CD4-positive, alpha-beta T cell treated with Interleukin-4 for 1 hour (primary cell): ENCODE results near the gene SFTPD.
A peak's percentile ranks its signal among the peaks of the same experiment; 100 is the strongest.
"Not testable (repeated sequence)": the region's sequence is repeated elsewhere in the genome, so short reads cannot be mapped to it uniquely, and the experiment has no call there.

Experiments used
- DNase-seq, 2 donors: peaks; one replicate each; pipeline ENCODE4 v3.0.0-alpha.2; 2020 to 2022

The SFTPD gene

GRCh38 chr10:79923669-79924068 is 25.2 kb downstream of the SFTPD start:
- no peak for DNase-seq

GRCh38 chr10:79923145-79923544 is 25.8 kb downstream of the SFTPD start:
- no peak for DNase-seq

DNA sequence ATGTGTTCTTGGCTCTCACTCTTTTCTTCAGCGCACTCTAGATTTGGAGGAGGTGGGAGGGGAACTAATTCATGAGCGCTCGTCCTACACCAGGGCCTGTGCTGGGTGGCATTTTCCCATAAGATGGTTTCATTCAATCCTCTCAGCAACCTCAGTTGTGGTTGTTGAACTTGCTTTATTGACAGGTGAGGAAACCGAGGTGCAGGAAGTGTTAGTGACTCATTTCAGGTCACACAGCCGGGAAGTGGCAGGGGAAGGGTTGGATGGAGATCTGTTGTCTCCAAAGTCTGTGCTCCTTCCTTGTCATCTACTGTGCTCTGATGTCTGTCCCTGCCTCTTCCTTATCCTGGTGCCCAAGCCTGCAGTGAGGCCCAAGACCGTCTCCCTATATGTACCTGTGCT is 26.9 kb downstream of the SFTPD start:
- DNase-seq, result not testable (repeated sequence)

DNA sequence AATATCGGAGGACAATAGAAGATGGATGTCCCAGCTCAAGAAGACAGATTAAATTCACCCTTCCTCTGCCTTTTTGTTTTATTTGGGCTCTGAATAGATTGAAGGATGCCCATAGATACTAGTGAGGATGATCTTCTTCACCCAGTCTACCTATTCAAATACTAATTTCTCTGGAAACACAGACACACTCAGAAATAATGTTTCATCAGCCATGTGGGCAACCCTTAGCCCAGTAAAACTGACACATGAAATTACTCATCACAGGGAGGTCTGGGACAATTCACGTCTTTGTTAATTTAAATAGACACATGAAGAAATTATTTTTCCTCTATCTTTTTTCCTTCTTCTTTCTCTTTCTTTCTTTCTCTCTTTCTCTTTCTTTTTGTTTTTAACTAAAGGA is 33.1 kb downstream of the SFTPD start:
- DNase-seq, result not testable (repeated sequence)

- not testable (repeated sequence) for DNase-seq
These were observed 34.4 kb downstream of the SFTPD start for GRCh38 chr10:79914512-79914911.

GRCh38 chr10:79910836-79911235 is 38.1 kb downstream of the SFTPD start:
- DNase-seq, result no peak

DNA sequence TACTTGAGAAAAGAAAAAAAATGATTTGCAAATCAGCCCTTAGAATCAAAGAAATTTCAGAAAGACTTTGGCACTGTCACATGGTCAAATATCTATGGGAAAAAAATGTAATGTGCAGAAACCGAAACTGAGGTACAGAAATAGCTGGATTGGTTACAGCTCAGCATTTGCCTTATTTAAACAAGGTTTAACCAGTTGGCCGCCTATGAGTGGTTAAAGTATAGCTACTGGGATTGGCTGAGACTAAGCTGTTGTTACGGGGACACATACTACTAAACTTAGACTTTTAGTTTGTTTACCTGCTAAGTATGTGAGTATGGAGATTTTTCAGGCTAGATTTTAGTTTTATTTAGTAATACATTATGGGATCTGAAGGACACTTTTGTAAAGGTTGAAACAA is 38.6 kb downstream of the SFTPD start:
- no peak for DNase-seq

DNA sequence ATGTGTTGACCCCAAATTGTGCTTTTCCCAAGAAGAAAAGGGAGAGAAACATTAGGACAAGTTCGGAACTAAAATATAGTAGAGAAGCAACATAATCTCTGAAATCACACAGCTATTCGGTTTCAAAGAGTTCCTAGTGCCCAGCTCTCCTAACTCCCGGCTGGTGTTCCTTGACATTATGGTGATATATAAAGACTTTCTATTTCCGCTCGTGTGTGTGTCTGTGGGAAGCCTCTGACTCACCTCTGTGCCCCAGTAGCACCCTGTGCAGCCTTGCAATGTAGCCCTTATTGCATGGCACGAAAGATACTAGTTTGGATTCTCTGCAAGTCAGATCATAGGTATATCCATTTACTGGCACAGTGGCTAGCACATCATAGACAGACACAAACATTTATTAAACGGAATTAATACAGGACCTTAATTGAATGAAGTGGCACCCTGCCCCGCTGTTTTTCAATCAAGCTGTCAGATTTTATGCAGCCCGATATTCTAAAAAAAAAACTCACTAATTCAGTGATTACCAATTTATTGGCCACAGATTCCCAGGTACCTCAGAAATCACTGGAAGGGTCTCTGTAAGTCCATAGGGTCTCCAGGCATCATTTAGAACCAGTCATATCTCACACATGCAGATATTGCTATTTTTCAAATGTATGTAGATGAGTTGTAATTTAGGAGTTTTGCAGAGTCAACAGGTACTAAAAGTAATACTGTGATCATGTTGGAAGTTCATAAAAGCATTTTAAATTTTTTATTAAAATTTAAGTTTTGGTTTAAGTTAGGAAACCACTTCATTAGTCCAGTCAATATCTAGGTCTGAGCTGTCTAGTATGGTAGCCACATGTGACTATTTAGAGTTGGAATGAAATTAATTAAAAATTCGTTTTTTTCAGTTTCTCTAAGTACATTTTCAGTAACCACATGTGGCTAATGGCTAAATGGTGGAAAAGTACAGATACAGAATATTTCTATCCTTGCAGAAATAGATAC is 43.3 kb downstream of the SFTPD start:
- DNase-seq, result no peak

DNA sequence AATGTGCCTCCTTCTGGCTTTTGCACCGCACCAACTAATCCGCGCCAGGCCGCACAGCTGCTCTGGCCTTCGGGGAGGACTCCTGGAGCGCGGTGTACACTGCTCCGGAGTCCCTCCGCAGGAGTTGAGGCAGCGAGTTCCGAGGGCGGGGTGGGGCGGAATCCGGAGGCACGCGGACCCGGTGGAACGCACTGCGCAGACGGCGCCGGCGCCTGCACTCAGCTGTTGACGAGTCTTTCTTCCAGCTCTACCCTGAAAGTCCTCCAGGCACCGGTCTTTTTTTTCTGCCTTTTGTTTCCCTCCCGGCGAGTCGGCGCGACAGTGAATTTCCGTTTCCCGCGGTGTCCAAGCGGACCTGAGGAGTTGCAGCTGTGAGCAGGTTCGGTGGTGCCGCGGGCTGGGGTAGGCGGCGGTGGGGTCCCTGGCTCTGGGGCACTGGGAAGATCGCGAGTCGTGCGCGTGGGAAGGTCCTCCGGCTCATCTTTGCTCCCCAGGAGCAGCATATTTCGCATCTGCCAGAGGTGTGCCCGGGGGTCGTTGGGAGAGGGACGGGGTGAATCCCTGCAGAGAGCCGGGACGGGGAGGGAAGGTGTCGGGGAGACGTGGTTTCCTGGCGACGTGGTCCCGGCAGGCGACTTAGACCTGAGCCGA is 44.1 kb downstream of the SFTPD start:
- DNase-seq, result peak; percentile 27 to 28

GRCh38 chr10:79901571-79901970 is 47.3 kb downstream of the SFTPD start:
- not testable (repeated sequence) for DNase-seq

- DNase-seq, result no peak
These were observed 50.1 kb downstream of the SFTPD start for GRCh38 chr10:79898597-79899325.

GRCh38 chr10:79892896-79893295 is 56.0 kb downstream of the SFTPD start:
- not testable (repeated sequence) for DNase-seq

DNA sequence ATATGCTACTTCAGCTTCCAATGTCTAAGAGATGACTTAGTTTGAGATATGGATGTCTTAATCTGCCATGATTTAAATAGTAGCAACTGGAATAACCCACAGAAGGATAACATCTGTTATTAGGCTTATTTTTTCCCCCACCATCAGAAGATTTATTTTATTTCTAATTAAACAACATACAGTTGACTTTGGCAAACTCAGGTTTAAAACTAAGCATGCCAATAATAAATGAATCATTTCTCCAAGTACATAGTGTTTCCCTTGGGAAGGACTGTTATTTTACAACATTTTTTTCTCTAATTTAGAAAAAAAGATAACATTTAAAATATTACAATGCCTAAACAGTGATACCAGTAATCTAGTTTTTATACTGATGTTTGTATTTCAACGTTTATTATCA is 58.4 kb downstream of the SFTPD start:
- no peak for DNase-seq

DNA sequence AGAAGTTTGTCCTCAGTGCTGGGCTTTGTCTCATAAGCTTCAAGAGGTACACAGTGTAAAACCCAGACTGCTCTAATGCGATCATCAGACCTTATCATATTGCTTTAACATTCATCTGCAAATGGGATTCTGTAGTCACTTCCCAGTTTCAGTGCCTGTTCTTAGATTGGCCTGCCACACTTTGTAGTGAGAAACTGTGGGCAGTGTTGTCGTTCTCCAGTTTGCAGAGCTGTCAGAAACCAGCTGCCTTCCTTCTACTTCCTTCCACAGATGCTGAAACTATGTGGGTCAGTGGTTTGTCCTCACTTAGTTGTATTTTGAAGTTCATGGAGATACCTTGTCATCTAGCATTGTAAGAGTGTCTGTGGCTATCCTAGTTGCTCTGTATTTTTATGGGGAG is 59.9 kb downstream of the SFTPD start:
- DNase-seq, result not testable (repeated sequence)
